GM23338 (cell line): ENCODE results near the gene MESD. TPM values are rescaled to one million over a fixed set of nuclear protein-coding genes. Genes with fewer than 3 reads are reported as not detected.

Experiments used
- ATAC-seq: fragments of 200-7000 bp; cut with Tn5 transposase; 3 replicates; pipeline ENCODE4 v1.9.1; 2020
- DNase-seq: peaks from one replicate; pipeline ENCODE4 v3.0.0-alpha.2; 2015; ENCODE audit warnings: low spot score
- H2AFZ ChIP-seq: fragments of 200-600 bp; sonication (generic); 2 replicates; pipeline ENCODE4 v1.8.0; 2016; ENCODE audit warnings: antibody characterized with exemption, mild to moderate bottlenecking, moderate library complexity
- H3F3A ChIP-seq: fragments of 200-600 bp; sonication (generic); replicated peaks from 2 replicates; pipeline ENCODE4 v1.8.0; 2017; ENCODE audit warnings: antibody characterized with exemption, mixed run types, low read depth
- H3K27ac ChIP-seq: fragments of 200-600 bp; sonication (generic); 2 replicates; pipeline ENCODE4 v1.6.1; 2016; ENCODE audit warnings: low read depth
- H3K27me3 ChIP-seq: fragments of 200-600 bp; sonication (generic); 2 replicates; pipeline ENCODE4 v1.8.0; 2016; ENCODE audit warnings: mild to moderate bottlenecking, mixed run types, moderate library complexity; ENCODE audit not compliant: insufficient read depth
- H3K36me3 ChIP-seq: fragments of 200-600 bp; sonication (generic); 2 replicates; pipeline ENCODE4 v1.8.0; 2016; ENCODE audit warnings: mild to moderate bottlenecking; ENCODE audit not compliant: insufficient read depth
- H3K4me1 ChIP-seq: fragments of 200-600 bp; sonication (generic); 2 replicates; pipeline ENCODE4 v1.8.0; 2016; ENCODE audit warnings: mild to moderate bottlenecking, moderate library complexity; ENCODE audit not compliant: insufficient read depth
- H3K4me2 ChIP-seq: fragments of 200-600 bp; sonication (generic); 2 replicates; pipeline ENCODE4 v1.7.1; 2017; ENCODE audit warnings: mixed run types
- H3K4me3 ChIP-seq: fragments of 200-600 bp; sonication (generic); 2 replicates; pipeline ENCODE4 v1.6.1; 2016; ENCODE audit warnings: mixed run types
- H3K79me2 ChIP-seq: fragments of 200-600 bp; sonication (generic); replicated peaks from 2 replicates; pipeline ENCODE4 v1.8.0; 2017; ENCODE audit warnings: mild to moderate bottlenecking; ENCODE audit not compliant: insufficient read depth
- H3K9me2 ChIP-seq: fragments of 200-600 bp; sonication (generic); 2 replicates; pipeline ENCODE4 v1.8.0; 2017; ENCODE audit not compliant: insufficient read depth
- H4K20me1 ChIP-seq: fragments of 200-600 bp; sonication (generic); replicated peaks from 2 replicates; pipeline ENCODE4 v1.8.0; 2017; ENCODE audit warnings: mild to moderate bottlenecking; ENCODE audit not compliant: insufficient read depth
- H3K27ac Mint-ChIP-seq: 2 replicates; pipeline ENCODE4 v1.8.0; 2020; ENCODE audit warnings: inconsistent platforms, mild to moderate bottlenecking, moderate library complexity, mixed read lengths
- H3K27me3 Mint-ChIP-seq: 3 replicates; pipeline ENCODE4 v1.8.0; 2022; ENCODE audit warnings: low read depth, mild to moderate bottlenecking, moderate library complexity, mixed read lengths, inconsistent platforms; ENCODE audit not compliant: insufficient read depth, poor library complexity
- H3K36me3 Mint-ChIP-seq: 3 replicates; pipeline ENCODE4 v1.8.0; 2021; ENCODE audit warnings: low read depth, mild to moderate bottlenecking, inconsistent platforms, moderate library complexity, mixed read lengths
- H3K4me1 Mint-ChIP-seq: 3 replicates; pipeline ENCODE4 v1.8.0; 2020; ENCODE audit warnings: mild to moderate bottlenecking, inconsistent platforms, mixed read lengths
- H3K4me3 Mint-ChIP-seq: 3 replicates; pipeline ENCODE4 v1.8.0; 2021; ENCODE audit warnings: moderate library complexity, mild to moderate bottlenecking, inconsistent platforms, mixed read lengths
- H3K9me3 Mint-ChIP-seq: 3 replicates; pipeline ENCODE4 v1.8.0; 2020; ENCODE audit warnings: moderate library complexity, mild to moderate bottlenecking, inconsistent platforms, mixed read lengths
- CREB1 ChIP-seq: fragments of 250-450 bp; sonication (Bioruptor Pico); IDR thresholded peaks from 2 replicates; pipeline ENCODE4 v1.5.0; 2020; ENCODE audit warnings: low read depth, mild to moderate bottlenecking, moderate library complexity
- CTCF ChIP-seq, 2 experiments: fragments of 200-600 bp in 1 of 2; sonication (generic) in 1 of 2; conservative IDR thresholded peaks; 2 replicates each; pipeline versions ENCODE4 v1.5.1 to v1.6.1; 2016 to 2017; ENCODE audit warnings: antibody characterized with exemption in 2 of 2, low read depth in 2 of 2, mild to moderate bottlenecking in 2 of 2, moderate library complexity in 1 of 2
- ETS1 ChIP-seq: IDR thresholded peaks from 2 replicates; pipeline ENCODE4 v1.6.1; 2016; ENCODE audit warnings: antibody characterized with exemption
- EZH2 ChIP-seq: fragments of 200-600 bp; sonication (generic); IDR thresholded peaks from one replicate; pipeline ENCODE4 v1.8.0; 2017; ENCODE audit warnings: antibody characterized with exemption, mild to moderate bottlenecking, low read depth; ENCODE audit not compliant: unreplicated experiment
- EZH2phosphoT487 ChIP-seq: fragments of 200-600 bp; sonication (generic); IDR thresholded peaks from one replicate; pipeline ENCODE4 v1.8.1; 2018; ENCODE audit warnings: antibody characterized with exemption; ENCODE audit not compliant: unreplicated experiment
- JUNB ChIP-seq: IDR thresholded peaks from one replicate; pipeline ENCODE4 v1.6.1; 2016; ENCODE audit warnings: antibody characterized with exemption; ENCODE audit not compliant: unreplicated experiment
- NANOG ChIP-seq: IDR thresholded peaks from 2 replicates; pipeline ENCODE4 v1.6.1; 2016; ENCODE audit warnings: antibody characterized with exemption, borderline replicate concordance
- POLR2AphosphoS5 ChIP-seq: IDR thresholded peaks from 2 replicates; pipeline ENCODE4 v1.6.1; 2016; ENCODE audit warnings: antibody characterized with exemption, low read depth
- ZNF114 ChIP-seq: fragments of 250-450 bp; sonication (Bioruptor Pico); IDR thresholded peaks from 2 replicates; pipeline ENCODE4 v1.5.0; 2020; ENCODE audit warnings: mild to moderate bottlenecking, moderate library complexity
- ZNF462 ChIP-seq: fragments of 250-450 bp; sonication (Bioruptor Pico); IDR thresholded peaks from 2 replicates; pipeline ENCODE4 v1.5.0; 2020; ENCODE audit warnings: mild to moderate bottlenecking, moderate library complexity
- polyA plus RNA-seq: library from polyadenylated mRNA; unstranded; fragments of >200 nt; fragmentation: Nextera tagmentation; extraction: Ambion mirVana; gene quantifications from 2 replicates; pipeline ENCODE4 v1.2.1, GENCODE V29; 2016
- total RNA-seq: library from RNA; depleted of rRNA; stranded (reverse); fragments of >200 nt; shearing (Covaris generic); gene quantifications from 2 replicates; pipeline ENCODE4 v1.2.3, GENCODE V29; 2014

MESD gene
- total and polyA plus RNA-seq, 2 experiments from 2014 or later: 25.6 to 52.7 TPM

GRCh38 chr15:80989518-80990478 lies at the start of gene MESD (continued):
- peak; percentile 36 for TF ChIP-seq CREB1 (CRISPR knock-in tag)

- Histone ChIP-seq H3K4me2 (no peak overlapping the region), H3K27ac (no peak overlapping the region), H3K9me2 (no peaks in the 10 kb centered on the region), H3F3A (no peaks in the 10 kb centered on the region), H3K36me3 (no peaks in the 10 kb centered on the region), H4K20me1 (no peaks in the 10 kb centered on the region), H3K27me3 (no peaks in the 10 kb centered on the region), H3K79me2 (no peaks in the 10 kb centered on the region), H3K4me1 (no peaks in the 10 kb centered on the region), H3K4me3 (no peak overlapping the region), H2AFZ (no peak overlapping the region)
- no peaks in the 10 kb centered on the region for H3K36me3 Mint-ChIP-seq
- no peaks in the 10 kb centered on the region for H3K4me1 Mint-ChIP-seq
- no peak overlapping the region for H3K27ac Mint-ChIP-seq
- ATAC-seq (no peak), DNase-seq (no peak)
- no peaks in the 10 kb centered on the region for H3K9me3 Mint-ChIP-seq
- H3K4me3 Mint-ChIP-seq: no peak overlapping the region
- H3K27me3 Mint-ChIP-seq: no peaks in the 10 kb centered on the region
- TF ChIP-seq CREB1 (CRISPR knock-in tag): no peak
- TF ChIP-seq JUNB: no peak
- TF ChIP-seq NANOG: no peak
- no peak for TF ChIP-seq ZNF114 (CRISPR knock-in tag)
- no peak for TF ChIP-seq EZH2
- no peak for TF ChIP-seq ZNF462
- TF ChIP-seq ETS1: no peak
- TF ChIP-seq EZH2phosphoT487: no peak
- no peak for TF ChIP-seq POLR2AphosphoS5
- no peak for TF ChIP-seq CTCF (conservative IDR thresholded peaks at IDR 0.05; ENCODE audit: low read depth in 2 of 2)
Observed at GRCh38 chr15:81038975-81039607, 49.5 kb upstream of the MESD start.
